Activated CD8-positive, alpha-beta memory T cell treated with anti-CD3 and anti-CD28 coated beads, Interleukin-2, amount 10 ng/mL, durations not matched to agents 7 days and 5 days (primary cell): ENCODE results near the gene POLE. TPM values are rescaled to one million over a fixed set of nuclear protein-coding genes. Genes with fewer than 3 reads are reported as not detected.

Experiments used
- ATAC-seq: fragments of 150-1000 bp; cut with Tn5 transposase; one replicate; pipeline ENCODE4 v1.10.0; 2021; ENCODE audit warnings: moderate library complexity
- CTCF ChIA-PET: fragments of 350-600 bp; sonication (Branson Sonifier 250); formaldehyde crosslinking; loops from one replicate; lab custom pipeline; 2021; ENCODE audit warnings: antibody characterized with exemption; lab: Charles Lee
- DNase-seq: peaks from one replicate; pipeline ENCODE4 v3.0.0-alpha.2; 2020
- H3K27ac Mint-ChIP-seq: one replicate; pipeline ENCODE4 v1.8.0; 2021; ENCODE audit warnings: mild to moderate bottlenecking, mixed read lengths
- H3K27me3 Mint-ChIP-seq: one replicate; pipeline ENCODE4 v1.8.0; 2021; ENCODE audit warnings: mixed read lengths
- H3K36me3 Mint-ChIP-seq: one replicate; pipeline ENCODE4 v1.8.0; 2021; ENCODE audit warnings: mild to moderate bottlenecking, mixed read lengths
- H3K4me1 Mint-ChIP-seq: one replicate; pipeline ENCODE4 v1.8.0; 2021; ENCODE audit warnings: mixed read lengths
- H3K4me3 Mint-ChIP-seq: one replicate; pipeline ENCODE4 v1.8.0; 2021; ENCODE audit warnings: mild to moderate bottlenecking, moderate library complexity, mixed read lengths
- H3K9me3 Mint-ChIP-seq: one replicate; pipeline ENCODE4 v1.8.0; 2022; ENCODE audit warnings: low read depth, mixed read lengths
- total RNA-seq, 2 experiments: library from RNA; stranded (reverse); gene quantifications; one replicate each; pipeline ENCODE4 v1.2.3, GENCODE V29; 2021

POLE gene
- total RNA-seq, 2 experiments from 2014 or later, result 170 to 221 TPM

DNA sequence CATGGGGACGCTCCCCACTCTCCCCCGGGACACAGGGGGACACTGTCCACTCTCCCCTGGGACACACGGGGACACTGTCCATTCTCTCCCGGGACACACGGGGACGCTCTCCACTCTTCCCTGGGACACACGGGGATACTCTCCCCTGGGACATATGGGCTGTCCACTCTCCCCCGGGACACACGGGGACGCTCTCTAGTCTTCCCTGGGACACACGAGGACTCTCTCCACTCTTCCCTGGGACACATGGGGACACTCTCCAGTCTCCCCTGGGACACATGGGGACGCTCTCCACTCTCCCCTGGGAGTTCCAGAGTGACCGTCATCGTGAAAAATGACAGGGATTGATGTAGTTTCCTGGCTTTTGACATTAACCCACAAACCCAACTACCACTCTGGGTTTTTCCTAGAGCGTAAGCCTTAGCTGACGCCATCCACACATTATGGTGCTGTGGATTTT is 71.5 kb downstream of the POLE start:
- no peak overlapping the region for H3K27ac Mint-ChIP-seq
- H3K4me1 Mint-ChIP-seq, result no peaks in the 10 kb centered on the region
- CTCF ChIA-PET, result interaction anchor here (0.8 to 3.3 kb wide), 17 partner anchors 10 to 462 kb away, joined by 3 to 32 read pairs (median 4); no protein-coding TSS in a partner anchor
- peaks cover 15% of the 10 kb centered on the region for H3K36me3 Mint-ChIP-seq
- ATAC-seq (no peak), DNase-seq (no peak)
- H3K27me3 Mint-ChIP-seq, result peaks cover 40% of the 10 kb centered on the region
- peaks cover 10% of the 10 kb centered on the region for H3K9me3 Mint-ChIP-seq
- no peak overlapping the region for H3K4me3 Mint-ChIP-seq

DNA sequence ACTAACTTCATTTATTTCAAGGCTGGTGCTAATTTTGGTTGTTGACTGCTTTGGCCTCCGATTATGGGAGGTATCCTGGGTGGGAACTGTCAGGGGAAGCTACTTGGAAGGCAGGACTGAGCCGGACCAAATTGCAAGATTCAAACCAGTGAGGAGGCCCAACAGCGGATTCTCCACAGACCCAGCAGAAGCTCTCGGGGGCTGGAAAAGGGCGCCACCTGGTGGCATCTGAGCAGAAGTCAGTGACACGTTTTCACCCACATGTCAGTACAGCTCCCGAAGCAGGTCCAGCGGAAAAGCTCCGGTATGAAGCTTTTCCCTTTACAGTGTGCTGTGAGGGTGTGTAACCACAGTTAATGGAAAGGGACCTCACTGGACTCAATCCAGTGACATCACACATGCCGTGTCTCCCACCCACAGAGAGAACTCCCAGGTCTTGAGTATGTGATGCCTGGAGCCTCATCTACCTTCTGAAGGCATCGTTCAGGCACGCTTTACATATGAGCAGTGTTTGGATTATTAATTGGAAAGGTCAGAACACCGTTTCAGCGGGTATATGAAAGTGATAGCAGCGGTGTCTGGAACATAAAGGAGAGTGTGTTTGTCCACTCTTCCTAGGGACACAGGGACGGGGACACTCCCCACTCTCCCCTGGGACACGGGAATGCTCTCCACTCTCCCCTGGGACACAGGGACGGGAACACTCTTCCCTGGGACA is 72.1 kb downstream of the POLE start:
- ATAC-seq (peak; percentile 91), DNase-seq (peak; percentile 85)
- H3K4me1 Mint-ChIP-seq, result peaks cover 1% of the 10 kb centered on the region
- CTCF ChIA-PET, result interaction anchor here (0.8 to 3.3 kb wide), 19 partner anchors 11 to 507 kb away, joined by 3 to 32 read pairs (median 4); no protein-coding TSS in a partner anchor
- peaks cover 10% of the 10 kb centered on the region for H3K9me3 Mint-ChIP-seq
- H3K4me3 Mint-ChIP-seq, result no peak overlapping the region
- H3K27ac Mint-ChIP-seq, result no peak overlapping the region
- H3K36me3 Mint-ChIP-seq, result peaks cover 15% of the 10 kb centered on the region
- peaks cover 42% of the 10 kb centered on the region for H3K27me3 Mint-ChIP-seq

DNA sequence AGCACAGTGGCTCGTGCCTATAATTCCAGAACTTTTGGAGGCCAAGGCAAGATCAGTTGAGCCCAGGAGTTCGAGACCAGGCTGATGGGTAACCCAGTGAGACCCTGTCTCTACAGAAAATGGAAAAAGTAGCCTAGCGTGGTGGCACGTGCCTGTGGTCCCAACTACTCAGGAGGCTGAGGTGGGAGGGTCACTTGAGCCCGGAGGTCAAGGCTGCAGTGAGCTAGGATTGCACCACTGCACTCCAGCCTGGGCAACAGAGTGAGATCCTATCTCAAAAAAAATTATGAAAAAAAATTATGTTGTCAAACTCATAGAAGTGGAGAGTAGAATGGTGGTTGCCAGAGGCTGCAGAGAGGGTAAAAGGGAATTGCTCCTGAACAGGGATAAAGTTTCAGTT is 73.1 kb downstream of the POLE start:
- DNase-seq (no peak), ATAC-seq (no peak)
- peaks cover 10% of the 10 kb centered on the region for H3K9me3 Mint-ChIP-seq
- peaks cover 47% of the 10 kb centered on the region for H3K27me3 Mint-ChIP-seq
- H3K27ac Mint-ChIP-seq, result no peak overlapping the region
- H3K36me3 Mint-ChIP-seq, result peaks cover 15% of the 10 kb centered on the region
- H3K4me1 Mint-ChIP-seq, result peaks cover 1% of the 10 kb centered on the region
- no peak overlapping the region for H3K4me3 Mint-ChIP-seq
- CTCF ChIA-PET, result interaction anchor here (1.1 to 3.3 kb wide), 5 partner anchors 10 to 506 kb away, joined by 3 to 32 read pairs (median 7); no protein-coding TSS in a partner anchor

DNA sequence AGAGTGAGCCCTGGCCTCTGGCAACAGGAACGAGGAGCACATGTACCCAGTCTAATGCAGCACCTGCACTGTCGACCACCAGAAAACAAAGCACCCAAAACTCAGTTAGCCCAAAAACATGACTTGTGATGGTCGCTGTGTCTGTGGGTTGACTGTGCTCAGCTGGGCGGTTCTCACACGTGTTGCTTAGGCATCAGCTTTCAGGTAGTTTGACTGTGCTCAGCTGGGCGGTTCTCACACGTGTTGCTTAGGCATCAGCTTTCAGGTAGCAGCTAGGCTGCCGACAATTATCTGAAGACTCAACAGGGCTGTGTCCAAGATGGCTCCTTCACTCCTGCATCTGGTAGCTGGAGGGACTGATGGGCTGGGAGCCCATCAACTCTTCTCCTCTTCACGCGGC is 75.5 kb downstream of the POLE start:
- no peak for DNase-seq
- peaks cover 3% of the 10 kb centered on the region for H3K4me1 Mint-ChIP-seq
- H3K27me3 Mint-ChIP-seq, result peaks cover 54% of the 10 kb centered on the region
- no peak overlapping the region for H3K4me3 Mint-ChIP-seq
- H3K36me3 Mint-ChIP-seq, result peaks cover 4% of the 10 kb centered on the region
- peaks cover 1% of the 10 kb centered on the region for H3K9me3 Mint-ChIP-seq
- no peak overlapping the region for H3K27ac Mint-ChIP-seq
- no peak for ATAC-seq
- CTCF ChIA-PET, result interaction anchor here (1.0 to 1.4 kb wide), 2 partner anchors 17 to 197 kb away, joined by 3 to 4 read pairs; no protein-coding TSS in a partner anchor

DNA sequence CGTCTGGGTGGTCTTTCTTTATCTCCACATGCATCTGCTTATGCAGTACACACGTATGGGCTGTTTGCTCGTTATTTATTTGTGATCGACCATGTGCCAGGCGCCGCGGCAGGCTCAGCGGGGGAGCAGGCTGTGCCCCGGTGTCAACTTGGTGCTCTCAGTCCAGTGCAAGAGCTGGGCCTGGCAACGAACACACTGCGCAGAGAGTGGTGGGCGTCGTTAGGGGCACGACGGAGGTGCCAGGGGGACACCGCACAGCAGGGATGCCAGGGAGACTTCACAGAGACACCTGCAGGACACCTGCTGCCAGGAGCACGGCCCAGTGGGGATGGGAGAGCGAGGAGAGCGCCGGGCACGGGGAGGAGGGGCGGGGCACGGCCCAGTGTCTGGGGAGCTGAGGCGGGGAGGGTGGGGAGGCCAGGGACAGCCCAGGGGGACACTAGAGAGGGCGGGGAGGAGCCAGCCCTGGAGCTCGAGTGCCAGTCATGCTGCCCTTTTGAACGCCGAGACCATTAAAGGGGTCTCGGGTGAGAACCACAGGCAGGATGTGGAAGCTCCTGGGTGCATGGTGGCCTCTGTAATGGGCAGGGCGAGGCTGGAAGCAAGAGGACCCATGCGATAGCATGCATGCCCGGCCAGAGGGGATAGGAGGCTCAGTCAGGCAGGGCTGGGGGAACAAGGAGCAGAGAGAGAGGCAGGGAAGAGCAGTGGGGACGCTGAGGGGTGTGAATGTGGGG is 76.1 kb downstream of the POLE start:
- CTCF ChIA-PET, result interaction anchor here (1.0 to 1.4 kb wide), 2 partner anchors 16 to 196 kb away, joined by 3 to 4 read pairs; no protein-coding TSS in a partner anchor
- no peak for ATAC-seq
- Mint-ChIP-seq H3K27ac (no peak overlapping the region), H3K4me3 (no peak overlapping the region), H3K27me3 (peaks cover 58% of the 10 kb centered on the region), H3K4me1 (peaks cover 6% of the 10 kb centered on the region), H3K36me3 (peaks cover 2% of the 10 kb centered on the region), H3K9me3 (no peaks in the 10 kb centered on the region)
- DNase-seq, result no peak

DNA sequence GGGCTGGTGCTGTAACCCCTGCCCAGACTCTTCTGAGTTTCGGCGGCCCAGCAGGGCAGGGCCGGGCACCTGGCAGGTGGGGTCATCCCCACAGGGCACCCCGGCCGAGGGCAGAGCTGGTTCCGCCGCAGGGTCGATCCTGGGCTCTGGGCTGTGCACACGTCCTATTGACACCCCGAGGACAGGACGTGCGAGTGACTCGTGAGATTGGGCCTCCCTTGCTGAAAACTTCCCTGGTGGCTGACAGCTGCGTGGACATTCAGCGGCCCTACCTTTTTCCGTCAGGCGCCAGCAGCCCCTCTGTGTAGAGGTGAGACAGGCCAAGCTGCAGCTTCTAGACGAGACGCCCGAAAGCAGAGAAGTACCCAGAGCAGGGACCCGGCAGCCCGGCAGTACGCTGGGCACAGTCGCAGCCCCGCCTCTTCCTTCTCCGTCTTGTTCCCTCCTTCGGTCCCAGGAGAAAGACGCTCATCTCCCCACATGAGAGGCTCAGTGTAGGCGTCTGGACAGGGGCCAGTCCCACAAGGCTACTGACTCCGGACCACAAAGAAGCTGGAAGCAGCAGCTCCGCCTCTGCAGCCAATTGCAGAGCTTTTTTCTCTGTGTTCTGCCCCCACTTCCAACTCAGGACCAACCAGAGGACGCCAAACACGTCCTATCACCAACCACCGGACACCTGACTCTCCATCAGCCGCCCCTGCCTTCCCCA is 76.9 kb downstream of the POLE start, which contains the start of gene LRCOL1:
Gene LRCOL1 (minus strand): TSS at position 532 of the 709 bp plus-strand sequence. CDS start 4,331 bp downstream, outside the sequence.
- Mint-ChIP-seq H3K9me3 (no peaks in the 10 kb centered on the region), H3K27ac (no peak within 1 kb of the TSS), H3K27me3 (peaks cover 58% of the 10 kb centered on the region), H3K36me3 (peaks cover 2% of the 10 kb centered on the region), H3K4me1 (peaks cover 6% of the 10 kb centered on the region), H3K4me3 (no peak within 1 kb of the TSS)
- ATAC-seq (no peak), DNase-seq (no peak)
- CTCF ChIA-PET, result interaction anchor here (2.3 to 2.6 kb wide), 2 partner anchors 11 to 196 kb away, joined by 5 to 11 read pairs; no protein-coding TSS in a partner anchor

DNA sequence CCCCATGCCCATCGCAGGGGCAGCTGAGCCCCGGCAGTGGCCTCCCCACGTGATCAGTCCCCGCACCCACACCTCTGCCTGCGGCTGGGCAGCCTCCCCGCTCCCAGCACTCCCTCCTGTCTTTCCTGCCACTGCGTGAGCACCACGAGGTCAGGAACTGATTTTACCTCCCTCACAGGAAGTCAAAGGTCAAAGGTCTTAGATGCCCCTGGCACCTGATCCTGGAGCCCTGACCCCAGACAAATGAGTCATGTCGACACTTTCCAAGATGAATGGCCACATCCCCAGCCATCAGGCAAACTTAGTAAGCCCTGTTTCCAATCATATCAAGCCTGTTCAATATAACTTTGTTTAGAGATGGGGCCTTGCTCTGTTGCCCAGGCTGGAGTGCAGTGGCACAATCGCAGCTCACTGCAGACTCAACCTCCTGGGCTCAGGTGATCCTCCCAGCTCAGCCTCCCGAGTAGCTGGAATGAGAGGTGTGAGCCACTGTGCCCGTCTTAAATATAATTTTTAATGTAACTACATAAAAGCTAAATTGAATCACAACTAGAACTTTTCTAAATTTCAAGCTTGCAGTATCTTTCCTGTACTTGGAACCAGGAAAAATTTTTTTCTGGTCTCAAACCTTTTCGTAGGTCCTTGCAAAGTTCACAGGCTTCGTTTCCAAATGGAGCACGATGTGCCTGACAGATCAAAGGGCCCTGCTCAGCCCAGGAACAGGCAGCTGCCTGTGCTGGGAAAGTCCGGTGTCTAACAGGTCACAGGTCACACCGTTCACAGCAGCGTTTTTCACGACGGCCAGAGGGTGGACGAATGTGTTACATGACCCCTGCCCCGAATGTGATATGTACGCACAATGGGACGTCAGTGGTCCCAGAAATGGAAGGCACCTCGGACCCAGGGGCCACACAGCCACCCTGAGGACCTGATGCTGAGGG is 78.6 kb downstream of the POLE start:
- Mint-ChIP-seq H3K36me3 (peaks cover 2% of the 10 kb centered on the region), H3K27me3 (peaks cover 68% of the 10 kb centered on the region), H3K4me1 (peaks cover 6% of the 10 kb centered on the region), H3K4me3 (no peak overlapping the region), H3K9me3 (no peaks in the 10 kb centered on the region), H3K27ac (no peak overlapping the region)
- CTCF ChIA-PET, result interaction anchor here (1.3 to 2.6 kb wide), 4 partner anchors 9 to 194 kb away, joined by 4 to 11 read pairs (median 4); no protein-coding TSS in a partner anchor
- no peak for DNase-seq
- no peak for ATAC-seq

DNA sequence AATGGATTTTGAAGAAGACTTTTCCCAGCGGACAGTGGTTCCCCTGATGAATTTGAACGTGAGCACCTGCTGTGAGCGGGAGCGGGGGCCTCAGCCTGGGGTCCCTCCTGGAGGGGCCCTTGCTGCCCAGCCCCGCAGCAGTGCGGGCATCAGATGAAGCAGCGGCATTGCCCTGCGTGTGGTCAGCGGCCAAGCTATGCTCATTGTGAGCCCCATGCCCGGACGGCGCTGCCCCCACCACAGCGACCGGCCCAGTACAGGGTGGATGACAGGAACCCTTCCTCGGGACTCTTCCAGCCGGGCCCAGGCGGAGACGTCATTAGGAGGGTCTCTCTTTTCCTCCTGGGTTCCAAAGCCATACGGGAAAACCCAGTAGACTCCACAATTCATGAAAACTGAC is 80.2 kb downstream of the POLE start:
- H3K36me3 Mint-ChIP-seq, result peaks cover 2% of the 10 kb centered on the region
- H3K4me3 Mint-ChIP-seq, result no peak overlapping the region
- H3K4me1 Mint-ChIP-seq, result peaks cover 6% of the 10 kb centered on the region
- H3K9me3 Mint-ChIP-seq, result no peaks in the 10 kb centered on the region
- no peak overlapping the region for H3K27ac Mint-ChIP-seq
- H3K27me3 Mint-ChIP-seq, result peaks cover 72% of the 10 kb centered on the region
- CTCF ChIA-PET, result no interaction called here
- DNase-seq, result no peak
- ATAC-seq, result no peak

DNA sequence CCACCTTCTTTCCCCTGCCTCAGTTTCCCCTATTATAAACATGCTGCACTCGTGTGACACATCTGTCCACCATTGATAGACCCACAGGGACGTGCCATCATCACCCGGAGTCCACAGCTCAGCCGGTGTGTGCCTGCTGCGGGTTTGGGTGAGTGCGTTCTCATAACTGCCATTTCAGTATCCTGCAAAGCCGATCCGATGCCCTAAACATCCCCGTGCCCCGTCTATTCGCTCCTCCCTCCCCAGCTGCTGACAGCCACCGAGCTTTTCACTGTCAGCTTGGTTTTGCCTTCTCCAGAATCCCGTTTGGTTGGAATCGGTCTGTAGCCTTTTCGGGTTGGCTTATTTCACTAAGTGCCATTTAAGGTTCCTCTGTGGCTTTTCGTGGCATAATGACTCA is 80.7 kb downstream of the POLE start:
- ATAC-seq, result no peak

DNA sequence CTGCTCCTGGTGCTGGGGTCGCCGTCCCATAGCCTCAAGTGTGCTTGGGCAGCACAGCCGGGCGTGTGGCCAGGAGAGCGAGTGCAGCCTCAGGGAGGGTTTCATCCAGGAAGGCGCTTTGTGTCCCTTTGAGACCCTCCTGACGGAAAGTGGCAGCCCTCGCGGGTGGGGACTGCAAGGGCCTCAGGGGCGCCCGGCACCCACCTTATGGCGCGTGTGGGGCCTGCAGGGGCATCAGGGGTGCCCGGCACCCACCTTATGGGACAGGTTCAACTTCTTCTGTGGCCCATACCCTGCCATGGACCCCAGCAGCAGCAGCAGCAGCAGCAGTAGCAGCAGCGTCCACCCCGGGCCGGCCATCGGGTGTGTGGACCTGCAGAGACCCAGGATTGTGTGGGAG is 81.2 kb downstream of the POLE start:
- Mint-ChIP-seq H3K9me3 (no peaks in the 10 kb centered on the region), H3K27me3 (peaks cover 72% of the 10 kb centered on the region), H3K27ac (no peak overlapping the region), H3K4me3 (no peak overlapping the region), H3K4me1 (peaks cover 8% of the 10 kb centered on the region), H3K36me3 (no peaks in the 10 kb centered on the region)
- ATAC-seq (no peak), DNase-seq (no peak)
- CTCF ChIA-PET, result no interaction called here

More for the DNA sequence above, 80.7 kb downstream of the POLE start:
- peaks cover 6% of the 10 kb centered on the region for H3K4me1 Mint-ChIP-seq
- H3K9me3 Mint-ChIP-seq, result no peaks in the 10 kb centered on the region
- peaks cover 2% of the 10 kb centered on the region for H3K36me3 Mint-ChIP-seq
- CTCF ChIA-PET, result no interaction called here
- no peak overlapping the region for H3K4me3 Mint-ChIP-seq
- no peak overlapping the region for H3K27ac Mint-ChIP-seq
- H3K27me3 Mint-ChIP-seq, result peaks cover 72% of the 10 kb centered on the region
- DNase-seq, result no peak

DNA sequence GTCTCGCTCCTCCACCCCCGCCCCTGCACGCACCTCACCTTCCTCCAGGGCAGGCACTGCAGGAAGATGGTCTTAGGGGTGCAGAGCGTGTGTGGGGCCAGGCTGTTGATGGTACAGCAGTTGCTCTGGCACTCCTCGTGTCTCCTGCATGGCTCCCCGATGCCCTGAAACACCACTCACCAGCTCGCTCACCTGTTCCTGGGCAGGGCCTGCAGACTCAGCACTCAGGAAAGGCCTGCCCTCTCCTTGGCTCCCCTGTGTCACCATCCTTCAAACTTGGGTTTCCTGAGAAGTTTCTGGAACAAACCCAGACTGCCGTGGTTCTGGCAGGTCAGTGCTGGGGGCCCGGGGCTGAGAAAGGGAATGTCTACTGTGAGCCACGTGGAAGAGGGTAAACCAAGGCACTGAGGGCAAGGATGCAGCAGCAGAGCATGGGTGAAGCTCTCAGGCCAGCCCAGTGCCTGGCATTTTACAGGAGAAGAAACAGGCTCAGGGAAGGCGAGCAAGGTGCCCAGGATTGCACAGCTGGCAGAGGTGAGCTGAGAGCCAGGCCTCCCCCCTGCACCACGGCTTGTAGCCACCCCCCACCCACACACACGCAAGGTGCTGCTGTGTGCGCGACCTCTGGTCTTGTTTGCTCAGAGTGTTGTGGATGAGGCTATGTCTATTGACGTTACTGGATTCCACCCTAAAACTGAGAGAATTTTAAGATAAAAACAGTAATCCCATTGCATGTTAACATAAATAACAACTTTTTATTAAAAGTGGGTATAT is 82.3 kb downstream of the POLE start:
- CTCF ChIA-PET, result interaction anchor here (0.7 to 1.9 kb wide), 3 partner anchors 8 to 11 kb away, joined by 3 to 7 read pairs (median 3); no protein-coding TSS in a partner anchor
- peaks cover 9% of the 10 kb centered on the region for H3K4me1 Mint-ChIP-seq
- ATAC-seq, result no peak
- H3K27ac Mint-ChIP-seq, result no peak overlapping the region
- no peak for DNase-seq
- no peak overlapping the region for H3K4me3 Mint-ChIP-seq
- no peaks in the 10 kb centered on the region for H3K36me3 Mint-ChIP-seq
- H3K27me3 Mint-ChIP-seq, result peaks cover 73% of the 10 kb centered on the region
- no peaks in the 10 kb centered on the region for H3K9me3 Mint-ChIP-seq
